A549 (cell line): ENCODE data around the gene FGD4. TPM values are rescaled to one million over a fixed set of nuclear protein-coding genes. Genes with fewer than 3 reads are reported as not detected.

Experiments used
- ATAC-seq, 2 experiments: fragments of 200-7000 bp in 1 of 2; fragments of >200 bp in 1 of 2; cut with Nextera tagmentation in 1 of 2; cut with Tn5 transposase in 1 of 2; 3 replicates each; pipeline versions ENCODE4 v1.8.0 to v1.9.1; 2018 to 2020; ENCODE audit warnings: mild to moderate bottlenecking in 1 of 2, moderate library complexity in 1 of 2
- CTCF ChIA-PET: fragments of 300-600 bp; sonication (Branson Sonifier 250); formaldehyde crosslinking; extraction: SDS; loops from one replicate; lab custom pipeline; 2021; ENCODE audit warnings: antibody characterized with exemption, inconsistent platforms; lab: Yijun Ruan, JAX
- POLR2A ChIA-PET: fragments of 350-600 bp; formaldehyde crosslinking; extraction: SDS; loops from one replicate; lab custom pipeline; 2021; ENCODE audit warnings: antibody characterized with exemption, inconsistent platforms; lab: Yijun Ruan, JAX
- DNase-seq, 2 experiments: peaks; one replicate each; pipeline versions ENCODE4 v3.0.0 to v3.0.0-alpha.2; 2011 to 2016; ENCODE audit warnings: low read depth in 1 of 2, low spot score in 1 of 2
- FAIRE-seq: peaks from 2 replicates; lab custom pipeline; 2011; peaks lifted over from hg19 to GRCh38; lab: Jason Lieb, UNC
- H3K27ac ChIP-seq, 2 experiments: fragments of >200 bp; sonication (Bioruptor Twin); formaldehyde crosslinking; 3 replicates each; pipeline ENCODE4 v1.5.1; 2016 to 2017
- H3K4me1 ChIP-seq: fragments of >200 bp; sonication (Bioruptor Twin); formaldehyde crosslinking; 3 replicates; pipeline ENCODE4 v1.6.1; 2016
- H3K4me2 ChIP-seq: fragments of >200 bp; sonication (Bioruptor Twin); formaldehyde crosslinking; 3 replicates; pipeline ENCODE4 v1.6.1; 2016
- H3K4me3 ChIP-seq: fragments of >200 bp; sonication (Bioruptor Twin); formaldehyde crosslinking; 3 replicates; pipeline ENCODE4 v1.5.1; 2016
- H3K9me3 ChIP-seq: fragments of >200 bp; sonication (Bioruptor Twin); formaldehyde crosslinking; 3 replicates; pipeline ENCODE4 v1.6.1; 2016
- CBX2 ChIP-seq: fragments of 200-600 bp; sonication (generic); IDR thresholded peaks from 2 replicates; pipeline ENCODE4 v1.6.1; 2016; ENCODE audit warnings: low read depth, mild to moderate bottlenecking, borderline replicate concordance
- CHD2 ChIP-seq: fragments of 150-350 bp; IDR thresholded peaks from 2 replicates; pipeline ENCODE4 v1.6.1; 2014; ENCODE audit warnings: low read length; ENCODE audit not compliant: partially characterized antibody
- EHMT2 ChIP-seq: fragments of 200-600 bp; sonication (generic); IDR thresholded peaks from 2 replicates; pipeline ENCODE4 v1.6.1; 2016; ENCODE audit warnings: antibody characterized with exemption, low read depth, mild to moderate bottlenecking, moderate library complexity
- EP300 ChIP-seq, 2 experiments: fragments of >200 bp; sonication (Bioruptor Twin); formaldehyde crosslinking; IDR thresholded peaks; 2 replicates in 1 of 2; 3 replicates in 1 of 2; pipeline ENCODE4 v1.6.1; 2016 to 2017
- FOXS1 ChIP-seq: fragments of 250-450 bp; sonication (Bioruptor Pico); IDR thresholded peaks from 2 replicates; pipeline ENCODE4 v1.5.0; 2020; ENCODE audit warnings: mild to moderate bottlenecking, moderate library complexity
- JUNB ChIP-seq: fragments of >200 bp; sonication (Bioruptor Twin); formaldehyde crosslinking; IDR thresholded peaks from 2 replicates; pipeline ENCODE4 v1.6.1; 2016
- KDM5A ChIP-seq: fragments of 200-600 bp; sonication (generic); IDR thresholded peaks from 2 replicates; pipeline ENCODE4 v1.6.1; 2016; ENCODE audit warnings: antibody characterized with exemption, mild to moderate bottlenecking
- MAFK ChIP-seq: fragments of 450-650 bp; IDR thresholded peaks from 2 replicates; pipeline ENCODE4 v1.6.1; 2014; ENCODE audit not compliant: partially characterized antibody
- POLR2AphosphoS2 ChIP-seq: conservative IDR thresholded peaks from 2 replicates; pipeline ENCODE4 v1.6.1; 2012; ENCODE audit warnings: low read length, improper control_type of control experiment, inconsistent platforms
- RNF2 ChIP-seq: fragments of 200-600 bp; sonication (generic); IDR thresholded peaks from 2 replicates; pipeline ENCODE4 v1.6.1; 2016; ENCODE audit warnings: low read depth, mild to moderate bottlenecking, antibody characterized with exemption, moderate library complexity, borderline replicate concordance
- TP53 ChIP-seq: fragments of 250-450 bp; sonication (Bioruptor Pico); IDR thresholded peaks from 2 replicates; pipeline ENCODE4 v1.5.0; 2021; ENCODE audit warnings: mild to moderate bottlenecking, moderate library complexity
- ZNF302 ChIP-seq: fragments of 250-450 bp; sonication (Bioruptor Pico); IDR thresholded peaks from 2 replicates; pipeline ENCODE4 v1.9.0; 2021; ENCODE audit warnings: inconsistent platforms, mild to moderate bottlenecking, moderate library complexity
- ZSCAN20 ChIP-seq: fragments of 250-450 bp; sonication (Bioruptor Pico); IDR thresholded peaks from 2 replicates; pipeline ENCODE4 v1.8.0; 2022; ENCODE audit warnings: mild to moderate bottlenecking, moderate library complexity
- WGBS: methylation state at CpG from one replicate; pipeline ENCODE4 v1.1.6; 2017; ENCODE audit errors: missing lambda C conversion rate; 5-methylcytosine and 5-hydroxymethylcytosine counted together
- polyA plus RNA-seq, 4 experiments: library from polyadenylated mRNA; depleted of rRNA in 3 of 4; stranded (reverse); fragments of >200 nt; fragmentation: RNase III in 1 of 4; extraction: RNeasy Plus Mini Kit Qiagen cat#74134 plus additional on column Dnase treatment in 1 of 4; gene quantifications; 2 replicates in 3 of 4; 3 replicates in 1 of 4; pipeline ENCODE4 v1.2.3, GENCODE V29; 2011 to 2017
- TF ChIP-seq, protein P1 (sequence below): fragments of 200-600 bp; sonication (generic); IDR thresholded peaks from 2 replicates; pipeline ENCODE4 v1.6.1; 2016; ENCODE audit warnings: antibody characterized with exemption, mild to moderate bottlenecking, moderate library complexity
- TF ChIP-seq, protein P2 (sequence below): fragments of 250-450 bp; sonication (Bioruptor Pico); IDR thresholded peaks from 2 replicates; pipeline ENCODE4 v1.5.0; 2020; ENCODE audit warnings: low read depth, mild to moderate bottlenecking, moderate library complexity
- TF ChIP-seq, protein P3 (sequence below): IDR thresholded peaks from 2 replicates; pipeline ENCODE4 v1.6.1; 2012
- TF ChIP-seq, protein P4 (sequence below): fragments of 450-650 bp; IDR thresholded peaks from 2 replicates; pipeline ENCODE4 v1.6.1; 2014; ENCODE audit warnings: antibody characterized with exemption

FGD4 gene
- polyA plus RNA-seq, 2 of the 4 experiments (the other 2 are of a cell fraction): 2.2 to 6.0 TPM

DNA sequence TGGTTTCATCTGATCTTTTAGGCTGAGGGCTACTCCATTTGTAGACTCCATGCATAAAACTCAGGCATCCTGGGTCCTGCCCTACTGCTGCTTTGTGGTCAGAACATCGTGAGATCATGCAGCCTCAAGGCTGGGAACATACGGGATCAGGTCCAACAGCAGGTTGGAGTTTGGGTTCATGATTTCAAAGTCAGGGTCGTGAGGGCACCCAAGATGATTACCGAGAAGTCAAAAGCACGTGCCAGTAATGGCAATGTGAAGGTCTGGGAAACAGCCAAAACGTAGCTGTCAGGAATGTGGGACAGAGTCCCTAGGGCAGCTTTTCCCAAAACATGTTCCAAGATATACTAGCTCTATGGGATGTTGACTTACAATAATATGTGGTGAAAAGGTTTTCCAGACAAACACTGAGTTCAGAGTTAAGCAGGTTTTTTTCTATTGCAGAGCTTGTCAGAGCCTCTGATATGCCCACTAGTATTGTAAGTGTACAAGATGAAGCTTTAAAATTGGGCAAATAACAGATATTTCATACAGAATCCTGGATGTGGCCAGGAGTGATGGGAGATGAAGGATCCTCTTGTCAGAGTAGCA, 149.4 kb downstream of the FGD4 start:
- POLR2A ChIA-PET: no interaction called here
- Histone ChIP-seq H3K4me1 (peaks cover 7% of the 10 kb centered on the region; the same call in 1 of the 3 replicates), H3K9me3 (no peaks in the 10 kb centered on the region), H3K27ac (no peak overlapping the region), H3K4me2 (no peak overlapping the region), H3K4me3 (no peak overlapping the region)
- no peak for ATAC-seq
- TF ChIP-seq EHMT2: no peak
- TF ChIP-seq, protein P1, sequence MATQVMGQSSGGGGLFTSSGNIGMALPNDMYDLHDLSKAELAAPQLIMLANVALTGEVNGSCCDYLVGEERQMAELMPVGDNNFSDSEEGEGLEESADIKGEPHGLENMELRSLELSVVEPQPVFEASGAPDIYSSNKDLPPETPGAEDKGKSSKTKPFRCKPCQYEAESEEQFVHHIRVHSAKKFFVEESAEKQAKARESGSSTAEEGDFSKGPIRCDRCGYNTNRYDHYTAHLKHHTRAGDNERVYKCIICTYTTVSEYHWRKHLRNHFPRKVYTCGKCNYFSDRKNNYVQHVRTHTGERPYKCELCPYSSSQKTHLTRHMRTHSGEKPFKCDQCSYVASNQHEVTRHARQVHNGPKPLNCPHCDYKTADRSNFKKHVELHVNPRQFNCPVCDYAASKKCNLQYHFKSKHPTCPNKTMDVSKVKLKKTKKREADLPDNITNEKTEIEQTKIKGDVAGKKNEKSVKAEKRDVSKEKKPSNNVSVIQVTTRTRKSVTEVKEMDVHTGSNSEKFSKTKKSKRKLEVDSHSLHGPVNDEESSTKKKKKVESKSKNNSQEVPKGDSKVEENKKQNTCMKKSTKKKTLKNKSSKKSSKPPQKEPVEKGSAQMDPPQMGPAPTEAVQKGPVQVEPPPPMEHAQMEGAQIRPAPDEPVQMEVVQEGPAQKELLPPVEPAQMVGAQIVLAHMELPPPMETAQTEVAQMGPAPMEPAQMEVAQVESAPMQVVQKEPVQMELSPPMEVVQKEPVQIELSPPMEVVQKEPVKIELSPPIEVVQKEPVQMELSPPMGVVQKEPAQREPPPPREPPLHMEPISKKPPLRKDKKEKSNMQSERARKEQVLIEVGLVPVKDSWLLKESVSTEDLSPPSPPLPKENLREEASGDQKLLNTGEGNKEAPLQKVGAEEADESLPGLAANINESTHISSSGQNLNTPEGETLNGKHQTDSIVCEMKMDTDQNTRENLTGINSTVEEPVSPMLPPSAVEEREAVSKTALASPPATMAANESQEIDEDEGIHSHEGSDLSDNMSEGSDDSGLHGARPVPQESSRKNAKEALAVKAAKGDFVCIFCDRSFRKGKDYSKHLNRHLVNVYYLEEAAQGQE: no peak
- TF ChIP-seq, protein P2, sequence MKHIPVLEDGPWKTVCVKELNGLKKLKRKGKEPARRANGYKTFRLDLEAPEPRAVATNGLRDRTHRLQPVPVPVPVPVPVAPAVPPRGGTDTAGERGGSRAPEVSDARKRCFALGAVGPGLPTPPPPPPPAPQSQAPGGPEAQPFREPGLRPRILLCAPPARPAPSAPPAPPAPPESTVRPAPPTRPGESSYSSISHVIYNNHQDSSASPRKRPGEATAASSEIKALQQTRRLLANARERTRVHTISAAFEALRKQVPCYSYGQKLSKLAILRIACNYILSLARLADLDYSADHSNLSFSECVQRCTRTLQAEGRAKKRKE (CRISPR knock-in tag): no peak
- TF ChIP-seq, protein P3, sequence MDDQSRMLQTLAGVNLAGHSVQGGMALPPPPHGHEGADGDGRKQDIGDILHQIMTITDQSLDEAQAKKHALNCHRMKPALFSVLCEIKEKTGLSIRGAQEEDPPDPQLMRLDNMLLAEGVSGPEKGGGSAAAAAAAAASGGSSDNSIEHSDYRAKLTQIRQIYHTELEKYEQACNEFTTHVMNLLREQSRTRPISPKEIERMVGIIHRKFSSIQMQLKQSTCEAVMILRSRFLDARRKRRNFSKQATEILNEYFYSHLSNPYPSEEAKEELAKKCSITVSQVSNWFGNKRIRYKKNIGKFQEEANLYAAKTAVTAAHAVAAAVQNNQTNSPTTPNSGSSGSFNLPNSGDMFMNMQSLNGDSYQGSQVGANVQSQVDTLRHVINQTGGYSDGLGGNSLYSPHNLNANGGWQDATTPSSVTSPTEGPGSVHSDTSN: no peak
- TF ChIP-seq EP300 (IDR thresholded peaks at IDR 0.05): no peak
- TF ChIP-seq CHD2: no peak
- no peak for TF ChIP-seq TP53 (CRISPR knock-in tag)
- TF ChIP-seq ZNF302 (CRISPR knock-in tag): no peak
- TF ChIP-seq, protein P4, sequence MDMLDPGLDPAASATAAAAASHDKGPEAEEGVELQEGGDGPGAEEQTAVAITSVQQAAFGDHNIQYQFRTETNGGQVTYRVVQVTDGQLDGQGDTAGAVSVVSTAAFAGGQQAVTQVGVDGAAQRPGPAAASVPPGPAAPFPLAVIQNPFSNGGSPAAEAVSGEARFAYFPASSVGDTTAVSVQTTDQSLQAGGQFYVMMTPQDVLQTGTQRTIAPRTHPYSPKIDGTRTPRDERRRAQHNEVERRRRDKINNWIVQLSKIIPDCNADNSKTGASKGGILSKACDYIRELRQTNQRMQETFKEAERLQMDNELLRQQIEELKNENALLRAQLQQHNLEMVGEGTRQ: no peak
- TF ChIP-seq RNF2: no peak
- TF ChIP-seq KDM5A: no peak
- no peak for TF ChIP-seq FOXS1 (CRISPR knock-in tag)
- no peak for FAIRE-seq
- WGBS: 83% methylated on average over 6 of the region's 6 CpGs
- no peak for DNase-seq
- CTCF ChIA-PET: no interaction called here

DNA sequence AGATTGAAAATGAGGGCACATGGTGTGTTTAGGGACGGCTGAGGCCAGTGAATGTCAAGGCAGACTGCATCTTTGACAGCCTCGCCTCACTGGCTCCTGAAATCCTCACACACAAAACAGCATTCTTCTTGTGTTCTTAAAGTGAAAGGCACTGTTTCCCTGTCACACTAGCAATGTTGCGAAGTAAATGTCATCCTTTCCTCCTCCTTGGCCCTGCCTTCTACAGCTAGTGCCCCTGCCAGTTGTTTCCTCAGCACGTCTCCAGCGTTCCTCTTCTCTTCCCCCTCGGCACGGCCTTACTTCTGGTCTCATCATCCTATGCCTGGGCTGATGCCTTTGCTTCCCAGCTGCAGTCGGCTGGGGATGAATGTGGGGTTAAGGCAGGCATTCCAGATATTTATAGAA, 150.3 kb downstream of the FGD4 start:
- Histone ChIP-seq H3K4me3 (no peak overlapping the region), H3K4me1 (peaks cover 7% of the 10 kb centered on the region; the same call in 1 of the 3 replicates), H3K27ac (no peak overlapping the region), H3K4me2 (no peak overlapping the region), H3K9me3 (no peaks in the 10 kb centered on the region)
- ATAC-seq (no peak), DNase-seq (no peak), FAIRE-seq (no peak)
- ChIA-PET CTCF (no interaction called here), POLR2A (no interaction called here)
- WGBS: 90% methylated on average over 8 of the region's 8 CpGs
- TF ChIP-seq, protein P1: no peak
- no peak for TF ChIP-seq ZSCAN20
- TF ChIP-seq CBX2: no peak
- no peak for TF ChIP-seq POLR2AphosphoS2
- TF ChIP-seq MAFK: no peak
- TF ChIP-seq JUNB: no peak
